Islet of Langerhans (tissue), 1 donor: Measurements from ENCODE around the gene YIPF7.

ENCODE experiments used
- FAIRE-seq: peaks from one replicate; lab custom pipeline; 2011; peaks lifted over from hg19 to GRCh38; lab: Jason Lieb, UNC

Gene YIPF7

DNA sequence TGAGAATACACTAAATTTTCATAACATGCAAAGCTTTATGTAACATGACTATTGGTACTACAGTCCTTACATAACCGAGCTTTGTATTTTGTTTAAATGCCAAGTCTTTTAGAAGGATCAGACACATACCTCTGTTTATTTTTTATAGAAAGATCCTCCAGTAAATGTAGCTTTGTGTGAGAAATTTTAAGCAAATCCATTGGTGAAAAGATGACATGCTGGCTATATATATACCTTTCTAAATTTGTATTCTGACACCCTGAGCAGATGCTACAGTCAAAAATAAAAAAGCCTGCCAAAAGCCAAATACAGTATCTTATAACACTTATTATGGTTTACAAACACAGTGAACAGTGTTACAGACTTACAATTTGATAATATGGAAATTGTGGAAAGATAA is at the start of gene YIPF7:
TSS of gene YIPF7 (minus strand) at position 201 of the 400 bp plus-strand sequence. CDS start 1,525 bp downstream, outside the sequence.
- no peak for FAIRE-seq

DNA sequence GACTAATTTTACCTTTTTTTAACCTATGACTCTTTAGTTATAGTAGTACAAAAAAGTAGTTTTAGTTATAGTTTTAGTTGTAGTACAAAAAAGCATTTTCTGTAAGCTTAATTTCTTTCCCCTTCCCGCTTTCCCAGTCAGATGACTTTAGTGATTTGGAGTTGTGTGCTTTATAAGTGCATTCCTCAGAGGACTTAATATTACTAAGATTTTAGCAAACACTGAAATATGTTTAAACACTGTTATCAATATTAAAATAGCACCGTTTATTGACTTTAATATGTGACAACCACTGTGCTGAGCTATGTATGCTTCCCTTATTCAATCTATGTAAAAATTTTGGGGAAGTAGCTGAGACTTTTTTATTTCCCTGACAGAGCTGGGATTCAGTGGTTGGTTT is 49.6 kb upstream of the YIPF7 start:
- peak; percentile 21 for FAIRE-seq

DNA sequence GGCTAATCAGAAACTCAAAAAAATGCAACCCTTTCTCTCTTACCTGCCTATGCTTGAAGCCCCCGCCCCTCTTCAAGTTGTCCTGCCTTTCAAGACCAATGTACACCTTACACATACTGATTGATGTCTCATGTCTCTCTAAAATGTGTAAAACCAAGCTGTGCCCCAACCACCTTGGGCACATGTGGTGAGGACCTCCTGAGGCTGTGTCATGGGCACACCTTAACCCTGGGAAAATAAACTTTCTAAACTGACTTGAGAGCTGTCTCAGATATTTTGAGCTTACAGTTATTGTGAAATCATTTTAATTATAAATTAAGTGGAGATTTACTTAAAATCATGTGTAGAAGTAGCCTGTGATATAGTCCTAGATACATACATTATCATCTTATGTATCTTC is 49.0 kb upstream of the YIPF7 start:
- no peak for FAIRE-seq

DNA sequence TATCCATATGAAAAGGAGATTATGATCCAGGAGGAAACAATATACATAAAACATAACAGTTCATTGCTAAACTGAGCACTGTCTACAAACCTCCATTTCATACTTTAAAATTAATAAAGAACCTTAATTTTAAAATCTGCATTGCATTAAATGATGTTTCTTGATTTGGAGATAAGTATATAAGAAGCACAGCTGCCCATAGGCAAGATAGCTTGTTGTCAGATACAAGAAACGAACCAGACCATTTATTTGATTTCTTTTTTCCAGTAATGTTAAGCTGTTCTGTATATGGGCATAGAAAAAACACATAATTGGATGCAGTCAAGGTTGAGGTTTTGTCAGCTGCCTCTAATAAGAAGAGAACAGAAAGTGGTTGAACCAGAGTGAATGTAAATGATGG is 33.2 kb upstream of the YIPF7 start:
- FAIRE-seq: no peak

DNA sequence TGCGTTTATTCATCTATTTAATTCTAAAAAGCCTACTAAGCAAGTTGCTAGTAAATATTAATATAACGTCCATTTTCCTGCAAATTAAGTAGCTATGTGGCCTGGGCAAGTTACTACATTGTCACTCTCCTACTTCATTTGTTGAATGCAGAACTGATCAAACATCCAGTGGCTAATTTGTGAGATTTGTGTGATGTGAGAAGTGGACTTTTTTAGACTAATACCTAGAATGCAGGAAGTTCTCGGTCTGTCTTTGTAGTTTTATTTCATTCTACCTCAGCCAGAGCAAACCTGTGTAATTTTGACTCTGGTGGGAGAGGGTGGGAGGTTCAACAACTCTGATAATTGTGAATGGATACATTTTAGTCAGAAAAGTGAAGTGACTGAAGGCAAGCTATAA is 27.6 kb upstream of the YIPF7 start:
- FAIRE-seq: no peak

DNA sequence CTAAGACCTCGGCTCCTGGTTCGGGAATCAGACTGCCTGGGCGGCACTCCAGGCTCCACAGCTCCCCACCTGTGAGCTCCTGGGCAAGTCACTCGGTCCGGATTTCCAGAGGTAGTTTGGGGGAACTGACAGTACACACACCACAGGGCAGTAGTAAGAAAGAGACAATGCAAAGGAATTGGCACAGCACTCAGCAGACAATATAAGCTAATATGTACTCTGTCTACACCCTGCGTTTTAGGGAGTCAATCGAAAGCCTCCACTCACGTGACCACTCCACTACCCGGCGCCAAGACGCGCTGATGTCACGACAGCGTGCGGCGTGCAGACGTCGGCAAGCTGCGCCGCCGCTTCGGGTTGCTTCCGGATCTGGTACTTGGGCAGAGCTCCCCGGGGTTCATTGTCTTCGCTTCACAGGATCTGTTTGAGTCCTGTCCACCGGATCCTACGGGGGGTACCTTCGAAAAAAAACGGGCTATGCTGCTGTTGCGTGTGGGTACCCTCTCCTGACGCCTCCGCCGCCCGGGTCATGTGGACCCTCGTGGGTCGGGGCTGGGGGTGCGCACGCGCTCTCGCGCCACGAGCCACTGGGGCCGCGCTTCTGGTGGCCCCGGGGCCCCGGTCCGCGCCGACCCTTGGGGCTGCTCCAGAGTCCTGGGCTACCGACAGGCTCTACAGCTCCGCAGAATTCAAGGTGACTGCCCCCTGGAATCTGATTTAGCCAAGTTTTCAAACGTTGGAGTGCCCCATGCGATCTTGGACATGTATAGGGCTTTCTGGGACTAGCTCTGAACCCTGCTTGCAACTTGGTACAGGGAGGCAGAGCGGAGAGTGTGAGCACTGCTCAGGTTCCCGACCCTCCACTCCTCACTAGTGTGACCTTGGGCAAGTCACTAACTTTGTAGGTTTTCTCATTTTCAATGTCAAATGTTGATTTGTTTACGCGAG is 26.9 kb upstream of the YIPF7 start, which contains the start of gene GUF1:
TSS of gene GUF1 (plus strand) at position 327 of the 948 bp plus-strand sequence. CDS start at position 530, 203 bp downstream.
- peak; percentile 69 for FAIRE-seq

DNA sequence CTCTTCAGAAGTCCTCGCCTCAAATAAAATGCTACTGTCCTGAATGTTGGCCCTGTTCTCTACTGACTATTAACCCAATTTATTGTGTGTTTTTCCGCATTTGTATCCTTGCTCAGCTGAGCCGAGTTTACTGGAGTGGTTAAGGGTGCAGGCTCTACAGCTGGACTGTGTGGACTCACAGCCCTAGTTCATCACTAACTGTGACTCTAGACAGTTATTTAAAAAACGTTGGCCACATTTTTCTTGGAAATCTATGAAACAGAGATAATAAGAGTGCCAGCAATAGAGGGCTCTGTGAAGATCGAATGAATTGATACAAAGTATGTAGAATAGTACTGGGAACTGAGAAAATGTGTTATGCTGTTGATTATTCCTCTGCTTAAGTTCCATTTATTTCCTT is 23.9 kb upstream of the YIPF7 start:
- no peak for FAIRE-seq

DNA sequence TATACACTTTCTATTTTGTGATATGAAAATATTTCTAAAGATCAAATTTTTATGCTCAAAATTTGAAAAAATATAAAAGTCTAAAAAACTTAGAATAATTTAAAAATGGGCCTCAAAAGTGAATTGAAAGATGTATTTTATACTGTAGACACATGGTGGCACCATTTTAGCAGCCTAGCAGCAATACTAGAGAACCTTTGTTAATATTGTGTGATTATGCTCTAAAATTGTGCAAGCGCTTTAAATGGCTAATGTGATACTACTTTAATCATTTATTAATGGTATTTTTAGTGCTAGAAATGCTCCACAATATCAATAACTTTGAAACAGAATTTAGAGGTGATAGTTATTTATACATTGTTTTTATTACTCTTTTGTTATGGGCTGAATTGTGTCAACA is 23.0 kb upstream of the YIPF7 start:
- no peak for FAIRE-seq

DNA sequence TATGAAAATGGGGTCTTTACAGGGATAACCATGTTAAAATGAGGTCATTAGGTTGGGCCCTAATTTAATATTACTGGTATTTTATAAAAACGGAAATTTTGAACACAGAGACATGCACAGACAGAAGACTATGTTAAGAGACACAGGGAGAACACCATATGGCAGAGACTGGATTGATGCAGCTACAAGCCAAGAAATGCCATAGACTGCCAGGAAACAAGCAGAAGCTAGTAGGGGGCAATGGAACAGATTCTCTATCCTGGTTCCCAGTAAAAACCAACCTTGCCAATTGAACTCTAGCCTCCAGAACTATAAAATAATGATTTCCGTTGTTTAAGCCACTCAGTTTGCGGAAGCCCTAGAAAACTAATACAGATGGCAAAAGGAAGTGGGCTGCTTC is 20.2 kb upstream of the YIPF7 start:
- FAIRE-seq: no peak

DNA sequence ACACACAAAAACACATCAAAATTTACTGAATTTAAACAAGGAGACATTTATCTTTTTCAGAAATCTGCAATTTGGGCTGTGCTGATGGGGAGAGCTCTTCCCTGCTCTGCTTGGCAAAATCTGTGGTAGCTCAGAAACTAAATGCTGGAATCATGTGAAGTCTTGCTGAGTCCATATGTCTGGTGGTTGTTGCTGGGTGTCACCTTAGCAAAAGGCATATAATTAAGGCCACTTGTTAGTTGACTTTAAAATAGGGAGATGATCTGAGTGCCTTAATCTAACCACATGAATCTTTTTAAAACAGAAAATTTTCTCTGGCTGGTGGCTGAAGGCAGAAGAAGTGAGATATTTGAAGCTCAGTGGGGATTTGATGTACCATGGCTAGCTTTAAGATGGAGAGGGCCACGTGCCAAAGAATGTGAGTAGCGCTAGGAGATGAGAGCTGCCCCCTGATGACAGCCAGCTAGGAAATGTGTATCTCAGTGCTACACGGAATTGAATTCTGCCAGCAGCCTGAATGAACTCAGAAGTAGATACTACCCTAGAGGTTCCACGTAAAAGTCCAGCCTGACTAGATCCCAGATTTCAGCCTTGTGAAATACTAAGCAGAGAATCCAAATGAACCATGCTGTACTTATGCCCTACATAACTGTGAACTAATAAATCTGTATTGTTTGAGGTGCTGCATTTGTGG is 19.2 kb upstream of the YIPF7 start:
- FAIRE-seq: no peak

DNA sequence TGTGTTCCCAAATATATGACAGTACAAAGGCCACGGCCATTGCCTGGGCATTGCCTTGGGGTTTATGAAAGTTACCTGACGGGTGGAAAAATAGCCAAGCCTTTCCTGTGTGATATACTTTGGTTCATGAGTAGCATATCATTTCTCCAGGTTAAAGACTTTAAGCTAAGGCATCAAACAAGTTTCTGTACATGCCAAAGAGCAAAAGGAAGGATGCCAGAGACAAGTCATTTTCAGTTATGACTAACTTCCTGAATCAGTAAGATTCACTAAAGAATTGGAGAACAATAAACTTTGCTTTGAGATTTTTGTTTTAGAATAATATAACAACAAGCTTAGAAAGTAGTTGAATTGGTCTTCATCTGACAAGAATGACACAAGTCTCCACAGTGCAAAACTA is 17.1 kb upstream of the YIPF7 start:
- FAIRE-seq: no peak

DNA sequence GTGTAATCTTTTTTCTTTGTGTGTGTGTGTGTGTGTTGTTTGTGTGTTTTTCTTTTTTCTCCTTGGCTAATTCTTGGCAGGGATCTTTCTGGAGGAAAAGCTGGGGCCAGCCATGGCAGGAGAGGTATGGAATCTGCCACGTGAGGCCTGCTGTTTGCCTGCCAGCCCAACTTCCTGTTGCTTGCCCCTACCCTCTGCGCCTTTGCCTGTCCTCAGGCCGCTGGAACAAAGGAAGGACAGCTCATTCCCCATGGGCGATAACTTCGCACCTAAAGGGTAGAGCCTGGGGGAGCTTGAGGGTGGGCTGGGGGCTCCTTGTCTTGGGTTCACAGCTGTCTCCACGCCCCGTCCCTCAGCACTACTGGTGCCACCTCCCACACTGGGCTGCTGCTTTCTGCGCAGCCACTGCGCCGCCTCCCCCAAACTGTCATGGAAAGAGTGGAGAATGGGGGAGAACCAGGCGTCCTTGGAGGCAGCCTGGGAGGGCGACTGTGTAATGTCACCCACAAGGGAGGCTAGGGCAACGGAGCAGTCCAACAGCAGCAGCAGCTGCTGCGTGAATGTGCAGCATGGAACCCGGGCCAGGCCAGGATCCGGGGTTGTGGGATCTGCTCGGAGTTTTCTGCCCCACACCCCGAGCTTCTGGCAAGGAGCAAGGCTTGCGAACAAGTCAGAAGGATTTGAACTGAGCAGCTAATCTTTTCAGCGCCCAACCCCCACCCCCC is 12.3 kb upstream of the YIPF7 start:
- no peak for FAIRE-seq

DNA sequence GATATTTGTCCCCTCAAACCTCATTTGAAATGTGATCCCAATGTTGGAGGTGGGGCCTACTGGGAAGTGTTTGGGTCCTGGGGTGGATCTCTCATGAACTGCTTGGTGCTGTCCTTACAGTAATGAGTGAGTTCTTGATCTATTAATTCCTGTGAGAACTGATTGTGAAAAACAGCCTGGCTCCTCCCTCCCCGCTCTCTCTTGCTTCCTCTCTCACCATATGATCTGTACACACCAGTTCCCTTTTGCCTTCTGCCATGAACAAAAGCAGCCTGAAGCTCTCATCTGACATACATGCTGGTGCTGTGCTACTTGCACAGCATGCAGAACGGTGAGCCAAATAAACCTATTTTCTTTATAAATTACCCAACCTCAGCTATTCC is 11.2 kb upstream of the YIPF7 start:
- no peak for FAIRE-seq

DNA sequence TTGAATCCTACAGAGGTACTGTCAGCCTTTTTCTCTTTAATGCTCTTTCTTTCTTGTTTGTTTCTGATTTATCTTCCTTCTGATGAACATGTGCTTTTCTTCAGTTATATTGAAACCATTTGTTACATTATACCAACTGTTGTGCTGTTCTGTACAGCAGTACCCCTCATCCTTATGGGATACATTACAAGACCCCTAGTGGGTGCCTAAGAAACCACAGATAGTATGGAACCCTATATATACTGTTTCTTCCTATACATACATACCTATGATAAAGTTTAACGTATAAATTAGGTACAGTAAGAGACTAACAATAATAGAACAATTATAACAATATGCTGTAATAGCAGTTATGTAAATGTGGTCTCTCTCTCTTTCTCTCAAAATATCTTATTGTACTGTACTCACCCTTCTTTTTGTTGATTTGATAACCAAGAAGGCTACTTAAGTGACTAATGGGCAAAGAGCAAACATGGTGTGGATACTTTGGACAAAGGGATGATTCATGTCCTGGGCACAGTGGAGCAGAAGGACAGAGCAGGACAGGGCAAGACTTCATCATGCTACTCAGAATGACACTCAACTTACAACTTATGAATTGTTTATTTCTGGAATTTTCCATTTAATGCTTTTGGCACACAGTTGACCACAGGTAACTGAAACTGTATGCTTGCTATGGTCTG is 10.7 kb upstream of the YIPF7 start:
- no peak for FAIRE-seq

DNA sequence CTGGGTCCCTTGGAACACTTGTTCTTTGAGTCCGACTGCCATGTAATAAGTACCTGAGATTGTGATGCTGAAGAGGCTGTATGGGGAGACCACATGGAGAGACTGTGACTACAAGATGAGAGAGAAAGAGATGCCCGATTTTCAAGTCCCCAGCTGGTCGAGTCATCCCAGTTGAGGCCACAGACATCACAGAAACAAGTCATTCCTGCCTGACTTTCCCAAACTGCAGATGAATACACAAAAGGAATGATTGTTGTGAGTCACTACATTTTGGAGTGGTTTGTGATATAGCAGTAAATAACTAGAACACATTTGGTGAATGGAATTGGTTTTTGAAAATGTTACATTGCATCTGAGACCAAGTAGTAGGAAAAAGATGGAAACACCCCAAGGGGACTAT is 9.0 kb upstream of the YIPF7 start:
- no peak for FAIRE-seq

DNA sequence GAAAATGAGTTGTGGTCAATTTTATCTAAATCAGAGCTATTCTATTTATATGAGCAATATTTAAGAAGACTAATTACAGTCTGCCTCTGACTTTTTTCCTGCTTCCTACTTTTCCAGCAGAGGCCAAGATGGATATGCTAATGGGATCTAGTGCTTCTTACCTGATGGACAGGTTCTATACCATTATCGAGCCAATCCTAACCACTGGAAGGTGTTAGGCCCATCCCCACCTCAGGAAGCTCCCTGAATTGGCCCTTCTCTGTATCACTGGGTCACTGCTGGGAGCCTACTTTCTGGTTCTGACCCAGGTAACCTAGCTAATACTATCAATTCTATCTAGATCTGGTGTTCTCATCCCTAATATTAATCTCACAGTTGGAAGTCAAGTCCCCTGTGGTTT is 577 bp upstream of the YIPF7 start:
- no peak for FAIRE-seq

DNA sequence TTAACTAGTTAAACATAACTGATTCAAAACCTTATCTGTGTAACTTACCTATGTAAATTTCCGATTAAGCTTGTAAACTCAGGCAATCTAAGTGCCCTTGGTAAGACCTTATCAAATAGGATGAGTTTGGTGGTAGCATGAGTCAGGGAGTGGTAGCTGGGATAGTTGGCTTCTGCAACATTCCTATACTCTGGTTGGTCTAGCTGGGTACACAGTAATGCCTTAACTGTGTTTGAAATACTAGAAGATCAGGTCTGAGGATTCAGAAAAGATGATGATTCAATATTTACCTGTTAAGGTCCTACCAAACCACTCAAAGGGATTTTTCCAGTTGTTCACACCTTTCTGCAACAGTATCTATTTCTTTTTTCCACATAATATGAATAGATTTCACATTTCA is 5.3 kb downstream of the YIPF7 start:
- no peak for FAIRE-seq

DNA sequence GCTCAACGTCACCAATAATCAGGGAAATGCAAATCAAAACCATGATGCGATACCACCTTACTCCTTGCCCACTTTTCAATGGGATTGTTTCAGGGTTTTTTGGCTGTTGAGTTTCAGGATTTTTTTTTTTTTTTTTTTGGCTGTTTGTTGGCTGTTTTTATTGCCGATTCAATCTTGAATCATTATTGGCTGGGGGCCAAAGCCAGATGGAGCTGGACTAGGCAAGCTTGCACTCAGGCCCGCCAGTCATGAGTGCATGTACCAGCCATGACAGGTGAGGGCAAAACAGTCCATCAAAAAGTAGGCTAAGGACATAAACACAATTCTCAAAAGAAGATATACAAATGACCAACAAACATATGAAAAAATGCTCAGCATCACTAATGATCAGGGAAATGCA is 13.3 kb downstream of the YIPF7 start:
- FAIRE-seq: no peak

DNA sequence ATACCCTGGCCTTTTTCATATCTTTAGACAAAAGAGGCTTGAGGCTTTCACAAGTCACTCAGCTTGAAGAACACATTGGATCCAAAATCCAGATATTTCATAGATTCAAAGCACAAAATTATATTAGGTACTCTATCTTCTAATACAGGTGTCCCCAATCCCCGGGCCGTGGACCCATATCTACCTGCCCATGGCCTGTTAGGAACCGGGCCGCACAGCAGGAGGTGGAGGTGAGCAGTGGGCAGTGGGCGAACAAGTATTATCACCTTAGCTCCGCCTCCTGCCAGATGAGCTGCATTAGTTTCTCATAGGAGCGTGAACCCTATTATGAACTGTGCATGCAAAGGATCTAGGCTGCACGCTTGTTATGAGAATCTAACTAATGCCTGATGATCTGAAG is 18.7 kb downstream of the YIPF7 start:
- no peak for FAIRE-seq

DNA sequence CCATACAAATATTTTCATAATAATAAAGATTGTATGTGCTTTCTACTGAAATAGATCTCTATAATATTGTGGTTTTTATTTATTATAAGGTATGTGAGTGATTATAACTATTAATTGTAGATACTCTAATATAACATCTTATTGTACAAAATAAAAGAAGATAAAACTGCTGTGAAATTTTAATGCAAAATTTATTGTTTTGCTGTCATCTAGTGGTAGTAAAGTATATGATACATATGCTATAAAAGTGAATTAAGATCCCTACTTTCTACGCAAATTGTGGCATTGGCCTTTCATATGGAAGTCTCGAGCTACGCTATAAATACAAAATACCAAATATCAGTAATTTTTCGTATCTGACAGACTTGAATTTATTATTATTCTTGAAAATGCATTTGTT is 19.3 kb downstream of the YIPF7 start:
- FAIRE-seq: no peak

DNA sequence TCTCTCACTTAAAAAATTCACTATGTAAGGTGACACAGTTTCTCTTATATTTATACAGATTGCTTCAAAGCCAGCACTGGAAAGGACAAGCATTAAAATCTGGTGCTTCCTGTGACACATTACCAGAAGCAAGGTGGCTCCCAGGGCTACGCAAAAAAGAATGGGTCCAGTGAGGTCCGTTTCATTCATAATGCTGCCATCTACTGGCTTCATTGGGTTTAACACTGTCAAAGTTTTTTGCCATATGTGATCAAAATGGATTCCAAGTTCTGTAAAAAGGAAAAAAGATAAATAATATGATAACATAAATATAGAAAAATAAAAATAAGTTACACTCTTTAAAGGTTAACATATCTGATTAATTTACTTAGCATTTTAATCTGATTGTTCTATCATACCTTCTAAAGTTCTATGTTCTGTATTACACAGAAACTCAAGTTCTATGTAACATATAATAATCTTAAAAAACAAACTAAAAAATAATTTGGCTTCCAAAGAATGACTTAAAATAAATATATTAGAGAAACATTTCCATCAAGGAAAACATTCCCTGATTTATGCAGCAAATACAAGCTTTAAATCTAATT is 22.1 kb downstream of the YIPF7 start:
- FAIRE-seq: peak; percentile 100

DNA sequence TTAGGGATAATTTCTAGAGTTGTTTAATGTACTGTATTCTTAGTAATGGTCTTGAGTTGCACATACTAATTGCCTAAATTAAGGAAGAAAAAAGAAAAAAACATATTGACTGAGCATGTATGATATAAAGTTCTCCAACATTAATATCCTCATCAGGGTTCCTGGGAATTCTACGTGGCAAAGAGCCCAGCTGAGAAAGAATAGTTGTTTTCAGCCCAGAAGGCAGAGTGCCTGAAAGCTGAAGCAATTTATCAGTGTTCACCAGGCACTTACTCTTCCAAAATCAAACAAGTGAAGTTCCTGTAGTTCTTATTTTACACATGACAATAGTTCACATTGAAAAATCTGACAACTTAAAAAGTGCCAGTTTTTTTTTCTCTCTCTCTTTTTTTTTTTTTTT is 27.7 kb downstream of the YIPF7 start:
- no peak for FAIRE-seq
